Neural cell (in vitro differentiated cells): ENCODE data around the gene GSTM2. TPM values are rescaled to one million over a fixed set of nuclear protein-coding genes. Genes with fewer than 3 reads are reported as not detected.

Source experiments
- H2AFZ ChIP-seq: fragments of 200-600, 300-800 bp; sonication (generic), shearing (Covaris generic); 2 replicates; pipeline ENCODE4 v1.6.0; 2014; ENCODE audit warnings: low read depth, mild to moderate bottlenecking, antibody characterized with exemption, low read length, moderate library complexity
- H3F3A ChIP-seq: fragments of 200-600 bp; shearing (Covaris generic); 2 replicates; pipeline ENCODE4 v1.6.1; 2016; ENCODE audit warnings: mild to moderate bottlenecking, moderate library complexity, mixed read lengths, antibody characterized with exemption, low read length; ENCODE audit not compliant: insufficient read depth, poor library complexity, severe bottlenecking
- H3K27ac ChIP-seq: fragments of 200-600, 300-800 bp; sonication (generic), shearing (Covaris generic); 2 replicates; pipeline ENCODE4 v1.5.1; 2014; ENCODE audit warnings: mild to moderate bottlenecking, low read length, moderate library complexity
- H3K27me3 ChIP-seq: fragments of 300-800, 200-600 bp; sonication (generic), shearing (Covaris generic); 2 replicates; pipeline ENCODE4 v1.6.0; 2014; ENCODE audit warnings: mild to moderate bottlenecking, low read depth, low read length, moderate library complexity; ENCODE audit not compliant: insufficient read depth
- H3K36me3 ChIP-seq: fragments of 300-800, 200-600 bp; sonication (generic), shearing (Covaris generic); 2 replicates; pipeline ENCODE4 v1.5.1; 2014; ENCODE audit warnings: mild to moderate bottlenecking, antibody characterized with exemption, low read length, moderate library complexity; ENCODE audit not compliant: insufficient read depth
- H3K4me2 ChIP-seq: fragments of 300-800, 200-600 bp; sonication (generic), shearing (Covaris generic); 2 replicates; pipeline ENCODE4 v1.6.0; 2014; ENCODE audit warnings: mild to moderate bottlenecking, low read length
- H3K4me3 ChIP-seq: fragments of 300-800, 200-600 bp; sonication (generic), shearing (Covaris generic); 2 replicates; pipeline ENCODE4 v1.5.1; 2014; ENCODE audit warnings: mild to moderate bottlenecking, low read length, moderate library complexity
- H3K79me2 ChIP-seq: fragments of 200-600 bp; shearing (Covaris generic); replicated peaks from 2 replicates; pipeline ENCODE4 v1.6.0; 2014; ENCODE audit warnings: mild to moderate bottlenecking, low read length, moderate library complexity; ENCODE audit not compliant: insufficient read depth
- H3K9ac ChIP-seq: fragments of 300-800, 200-600 bp; sonication (generic), shearing (Covaris generic); 2 replicates; pipeline ENCODE4 v1.6.1; 2016; ENCODE audit warnings: mild to moderate bottlenecking, low read length, mixed read lengths
- H3K9me2 ChIP-seq: fragments of 200-600 bp; shearing (Covaris generic); 2 replicates; pipeline ENCODE4 v1.6.1; 2016; ENCODE audit warnings: mild to moderate bottlenecking, low read length, mixed read lengths; ENCODE audit not compliant: insufficient read depth
- H3K9me3 ChIP-seq: fragments of 200-600, 300-800 bp; sonication (generic), shearing (Covaris generic); 2 replicates; pipeline ENCODE4 v1.6.1; 2016; ENCODE audit warnings: mild to moderate bottlenecking, mixed run types, low read length, moderate library complexity, mixed read lengths
- H4K20me1 ChIP-seq: fragments of 200-600 bp; shearing (Covaris generic); 2 replicates; pipeline ENCODE4 v1.6.1; 2016; ENCODE audit warnings: mild to moderate bottlenecking, mixed run types; ENCODE audit not compliant: insufficient read depth
- EP300 ChIP-seq: fragments of 450-650 bp; conservative IDR thresholded peaks from 2 replicates; pipeline ENCODE4 v1.6.1; 2014; ENCODE audit warnings: antibody characterized with exemption, mild to moderate bottlenecking, moderate library complexity; ENCODE audit not compliant: poor library complexity, severe bottlenecking
- EZH2 ChIP-seq: fragments of 200-600, 300-800 bp; shearing (Covaris generic), sonication (generic); IDR thresholded peaks from 2 replicates; pipeline ENCODE4 v1.6.1; 2014; ENCODE audit warnings: antibody characterized with exemption, low read length, borderline replicate concordance, mild to moderate bottlenecking; ENCODE audit not compliant: insufficient read depth, poor library complexity, severe bottlenecking
- MXI1 ChIP-seq: fragments of 450-650 bp; conservative IDR thresholded peaks from 2 replicates; pipeline ENCODE4 v1.6.1; 2014; ENCODE audit warnings: antibody characterized with exemption, mild to moderate bottlenecking; ENCODE audit not compliant: poor library complexity, severe bottlenecking
- POLR2AphosphoS5 ChIP-seq: IDR thresholded peaks from 2 replicates; pipeline ENCODE4 v1.6.1; 2012
- RAD21 ChIP-seq: fragments of 450-650 bp; conservative IDR thresholded peaks from 2 replicates; pipeline ENCODE4 v1.6.1; 2014; ENCODE audit warnings: antibody characterized with exemption, mild to moderate bottlenecking, moderate library complexity
- REST ChIP-seq: IDR thresholded peaks from 2 replicates; pipeline ENCODE4 v1.6.1; 2012; ENCODE audit warnings: borderline replicate concordance
- SMC3 ChIP-seq: fragments of 450-650 bp; conservative IDR thresholded peaks from 2 replicates; pipeline ENCODE4 v1.6.1; 2014; ENCODE audit warnings: antibody characterized with exemption, mild to moderate bottlenecking, moderate library complexity; ENCODE audit not compliant: poor library complexity
- TAF1 ChIP-seq: IDR thresholded peaks from 2 replicates; pipeline ENCODE4 v1.6.1; 2012; ENCODE audit warnings: low read depth
- polyA plus RNA-seq: library from polyadenylated mRNA; depleted of rRNA; stranded (reverse); fragments of >200 nt; gene quantifications from 2 replicates; pipeline ENCODE4 v1.2.3, GENCODE V29; 2014
- TF ChIP-seq, protein P1 (sequence below): fragments of 450-650 bp; IDR thresholded peaks from 2 replicates; pipeline ENCODE4 v1.5.1; 2014; ENCODE audit warnings: antibody characterized with exemption, mild to moderate bottlenecking, moderate library complexity; ENCODE audit not compliant: poor library complexity, severe bottlenecking

The GSTM2 gene
- polyA plus RNA-seq, 1 donor from 2014 or later, result 6.8 TPM

- H3K27me3 ChIP-seq, result no peaks in the 10 kb centered on the region
- no peaks in the 10 kb centered on the region for H3K36me3 ChIP-seq
- H3K4me2 ChIP-seq, result no peak overlapping the region
- no peak overlapping the region for H3K27ac ChIP-seq
- H3K9ac ChIP-seq, result no peak overlapping the region
- no peak for TF ChIP-seq EZH2
- no peak for TF ChIP-seq RAD21
- TF ChIP-seq EP300, result no peak
- TF ChIP-seq POLR2AphosphoS5, result no peak
- no peak for TF ChIP-seq TAF1
- TF ChIP-seq, protein P1, sequence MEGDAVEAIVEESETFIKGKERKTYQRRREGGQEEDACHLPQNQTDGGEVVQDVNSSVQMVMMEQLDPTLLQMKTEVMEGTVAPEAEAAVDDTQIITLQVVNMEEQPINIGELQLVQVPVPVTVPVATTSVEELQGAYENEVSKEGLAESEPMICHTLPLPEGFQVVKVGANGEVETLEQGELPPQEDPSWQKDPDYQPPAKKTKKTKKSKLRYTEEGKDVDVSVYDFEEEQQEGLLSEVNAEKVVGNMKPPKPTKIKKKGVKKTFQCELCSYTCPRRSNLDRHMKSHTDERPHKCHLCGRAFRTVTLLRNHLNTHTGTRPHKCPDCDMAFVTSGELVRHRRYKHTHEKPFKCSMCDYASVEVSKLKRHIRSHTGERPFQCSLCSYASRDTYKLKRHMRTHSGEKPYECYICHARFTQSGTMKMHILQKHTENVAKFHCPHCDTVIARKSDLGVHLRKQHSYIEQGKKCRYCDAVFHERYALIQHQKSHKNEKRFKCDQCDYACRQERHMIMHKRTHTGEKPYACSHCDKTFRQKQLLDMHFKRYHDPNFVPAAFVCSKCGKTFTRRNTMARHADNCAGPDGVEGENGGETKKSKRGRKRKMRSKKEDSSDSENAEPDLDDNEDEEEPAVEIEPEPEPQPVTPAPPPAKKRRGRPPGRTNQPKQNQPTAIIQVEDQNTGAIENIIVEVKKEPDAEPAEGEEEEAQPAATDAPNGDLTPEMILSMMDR, result no peak
- no peak for TF ChIP-seq REST
- TF ChIP-seq MXI1, result no peak
- TF ChIP-seq SMC3, result no peak
- H3K79me2 ChIP-seq, result peaks cover 13% of the 10 kb centered on the region
- no peak overlapping the region for H2AFZ ChIP-seq
- no peaks in the 10 kb centered on the region for H3K9me2 ChIP-seq
- no peak overlapping the region for H3K4me3 ChIP-seq
- H4K20me1 ChIP-seq, result no peaks in the 10 kb centered on the region
- H3F3A ChIP-seq, result no peaks in the 10 kb centered on the region
- no peaks in the 10 kb centered on the region for H3K9me3 ChIP-seq
Observed at GRCh38 chr1:109627692-109628399, 40.0 kb upstream of the GSTM2 start.

DNA sequence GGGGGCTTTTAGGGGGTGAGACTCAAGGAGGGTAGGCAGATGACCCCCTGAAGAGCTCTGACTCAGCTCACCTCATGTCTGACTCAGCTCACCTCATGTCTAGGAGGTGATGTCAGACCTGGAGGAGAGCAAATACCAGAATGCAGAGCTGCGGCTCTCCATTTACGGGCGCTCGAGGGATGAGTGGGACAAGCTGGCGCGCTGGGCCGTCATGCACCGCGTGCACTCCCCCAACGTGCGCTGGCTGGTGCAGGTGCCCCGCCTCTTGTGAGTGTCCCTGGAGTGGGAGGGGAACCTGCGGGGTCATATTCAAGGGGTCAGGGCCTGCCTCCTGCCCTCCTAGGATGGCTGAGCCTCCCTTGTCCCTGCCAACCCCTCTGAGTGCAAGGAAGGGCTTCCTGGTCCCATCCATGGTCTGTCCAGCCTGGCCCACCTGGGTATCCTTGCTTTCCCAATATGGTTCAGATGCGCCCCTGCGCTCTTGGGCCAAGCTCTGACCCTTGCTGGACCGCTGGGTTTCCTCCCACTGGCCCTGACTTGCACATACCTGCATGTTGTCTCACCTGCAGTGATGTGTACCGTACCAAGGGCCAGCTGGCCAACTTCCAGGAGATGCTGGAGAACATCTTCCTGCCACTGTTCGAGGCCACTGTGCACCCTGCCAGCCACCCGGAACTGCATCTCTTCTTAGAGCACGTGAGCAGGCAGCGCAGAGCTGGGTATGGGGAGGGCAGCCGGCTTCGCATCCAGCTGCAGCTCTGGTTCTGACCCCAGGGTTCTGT is 39.1 kb upstream of the GSTM2 start:
- H3K27me3 ChIP-seq, result no peaks in the 10 kb centered on the region
- H3K27ac ChIP-seq, result no peak overlapping the region
- no peaks in the 10 kb centered on the region for H4K20me1 ChIP-seq
- H2AFZ ChIP-seq, result no peak overlapping the region
- TF ChIP-seq, protein P1, result no peak
- TF ChIP-seq EP300 (no peak), SMC3 (no peak), POLR2AphosphoS5 (no peak), MXI1 (no peak), TAF1 (no peak), REST (no peak), EZH2 (no peak), RAD21 (no peak)
- H3K9ac ChIP-seq, result no peak overlapping the region
- no peaks in the 10 kb centered on the region for H3K9me3 ChIP-seq
- H3K79me2 ChIP-seq, result peaks cover 4% of the 10 kb centered on the region
- H3K4me2 ChIP-seq, result no peak overlapping the region
- H3K36me3 ChIP-seq, result no peaks in the 10 kb centered on the region
- H3K9me2 ChIP-seq, result no peaks in the 10 kb centered on the region
- no peak overlapping the region for H3K4me3 ChIP-seq
- no peaks in the 10 kb centered on the region for H3F3A ChIP-seq
